Kidney capillary endothelial cell (primary cell): ENCODE results near the gene PTGDR.

ENCODE experiments used
- DNase-seq: peaks from one replicate; pipeline ENCODE4 v3.0.0-alpha.2; 2018; ENCODE audit warnings: low spot score

The PTGDR gene

GRCh38 chr14:52267501-52268278 is at the start of gene PTGDR:
TSS of gene PTGDR (plus strand) at chr14:52267698. CDS start at chr14:52267815, 117 bp downstream.
- DNase-seq: no peak

- DNase-seq: no peak
These were observed 47.9 kb upstream of the PTGDR start for GRCh38 chr14:52219488-52220084.

GRCh38 chr14:52220924-52221811 is 46.3 kb upstream of the PTGDR start:
- DNase-seq: no peak

GRCh38 chr14:52222901-52223300 is 44.6 kb upstream of the PTGDR start:
- no peak for DNase-seq

GRCh38 chr14:52227619-52228222 is 39.8 kb upstream of the PTGDR start:
- DNase-seq: no peak

GRCh38 chr14:52233693-52234092 is 33.8 kb upstream of the PTGDR start:
- DNase-seq: no peak

GRCh38 chr14:52235434-52235833 is 32.1 kb upstream of the PTGDR start:
- DNase-seq: no peak

- DNase-seq: no peak
These were observed 31.5 kb upstream of the PTGDR start for GRCh38 chr14:52235866-52236510.

- no peak for DNase-seq
These were observed 28.8 kb upstream of the PTGDR start for GRCh38 chr14:52238682-52239081.

GRCh38 chr14:52240623-52241022 is 26.9 kb upstream of the PTGDR start:
- no peak for DNase-seq

GRCh38 chr14:52241087-52241793 is 26.3 kb upstream of the PTGDR start:
- peak; percentile 15 for DNase-seq

GRCh38 chr14:52244328-52244727 is 23.2 kb upstream of the PTGDR start:
- DNase-seq: no peak

GRCh38 chr14:52244997-52245396 is 22.5 kb upstream of the PTGDR start:
- DNase-seq: no peak

- no peak for DNase-seq
These were observed 19.4 kb upstream of the PTGDR start for GRCh38 chr14:52248057-52248456.

- no peak for DNase-seq
These were observed 15.8 kb upstream of the PTGDR start for GRCh38 chr14:52251724-52252123.

- DNase-seq: no peak
These were observed 14.0 kb upstream of the PTGDR start for GRCh38 chr14:52253503-52253902.

GRCh38 chr14:52254086-52254485 is 13.4 kb upstream of the PTGDR start:
- DNase-seq: no peak

- no peak for DNase-seq
These were observed 8.7 kb upstream of the PTGDR start for GRCh38 chr14:52258783-52259182.

- DNase-seq: no peak
These were observed 8.1 kb upstream of the PTGDR start for GRCh38 chr14:52259434-52259833.

GRCh38 chr14:52262600-52262999 is 4.9 kb upstream of the PTGDR start:
- DNase-seq: no peak

- no peak for DNase-seq
These were observed 4.3 kb upstream of the PTGDR start for GRCh38 chr14:52263190-52263589.
